ENCODE data around the gene SLC6A13. TPM values are rescaled to one million over a fixed set of nuclear protein-coding genes. Genes with fewer than 3 reads are reported as not detected.

The SLC6A13 gene
- total and polyA plus RNA-seq, 2 of the 8 experiments (the other 6 are each of a cell fraction or from before 2014, with no cell fraction given), result 0.03 TPM; not detected in 1

DNA sequence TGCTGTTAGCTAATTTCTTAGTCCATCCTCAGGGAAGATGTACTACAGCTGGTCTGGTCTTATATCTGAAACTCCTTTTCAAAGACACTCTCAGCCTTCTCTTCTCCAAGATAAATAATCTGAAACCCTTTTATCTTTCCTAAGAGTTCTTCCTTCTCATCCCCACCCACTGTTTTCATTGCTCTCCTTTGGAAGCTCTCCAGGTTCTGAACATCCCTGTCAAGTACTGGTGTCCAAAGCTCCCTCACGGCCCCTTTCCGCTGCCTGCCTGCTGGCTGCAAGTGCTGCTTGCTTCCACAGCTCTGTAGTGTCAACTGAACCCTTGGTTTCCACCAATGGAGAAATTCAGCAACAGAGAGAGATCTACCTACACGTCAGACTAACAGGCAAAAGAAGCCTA, 6.6 kb upstream of the SLC6A13 start (continued):
- no peak for TF ChIP-seq SP4 (IDR thresholded peaks at IDR 0.05; ENCODE audit: low read length)
